ENCODE measurements around the gene TMCO6. TPM values are rescaled to one million over a fixed set of nuclear protein-coding genes. Genes with fewer than 3 reads are reported as not detected.

Gene TMCO6
- total and polyA plus RNA-seq, 2 experiments from 2014 or later, result 18.7 to 19.9 TPM

DNA sequence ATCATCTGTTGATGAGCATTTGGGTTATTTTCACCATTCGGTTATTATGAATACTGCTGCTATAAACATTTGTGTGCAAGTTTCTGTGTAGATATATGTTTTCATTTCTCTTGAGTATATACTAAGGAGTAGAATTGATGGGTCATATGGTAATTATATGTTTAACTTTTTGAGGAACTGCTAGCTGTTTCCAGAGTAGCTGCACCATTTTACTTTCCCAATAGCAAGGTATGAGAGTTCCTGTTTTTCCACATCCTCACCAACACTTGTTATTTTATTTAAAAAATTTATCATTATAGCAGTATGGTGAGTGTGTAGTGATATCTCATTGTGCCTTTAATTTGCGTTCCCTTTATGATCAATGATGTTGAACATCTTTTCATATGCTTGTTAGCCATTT is 35.5 kb upstream of the TMCO6 start (continued):
- TF ChIP-seq JUNB (IDR thresholded peaks at IDR 0.05; ENCODE audit: unreplicated experiment) (no peak), CREB1 (CRISPR knock-in tag; IDR thresholded peaks at IDR 0.05; ENCODE audit: low read depth) (no peak)
- TF ChIP-seq, protein P1, sequence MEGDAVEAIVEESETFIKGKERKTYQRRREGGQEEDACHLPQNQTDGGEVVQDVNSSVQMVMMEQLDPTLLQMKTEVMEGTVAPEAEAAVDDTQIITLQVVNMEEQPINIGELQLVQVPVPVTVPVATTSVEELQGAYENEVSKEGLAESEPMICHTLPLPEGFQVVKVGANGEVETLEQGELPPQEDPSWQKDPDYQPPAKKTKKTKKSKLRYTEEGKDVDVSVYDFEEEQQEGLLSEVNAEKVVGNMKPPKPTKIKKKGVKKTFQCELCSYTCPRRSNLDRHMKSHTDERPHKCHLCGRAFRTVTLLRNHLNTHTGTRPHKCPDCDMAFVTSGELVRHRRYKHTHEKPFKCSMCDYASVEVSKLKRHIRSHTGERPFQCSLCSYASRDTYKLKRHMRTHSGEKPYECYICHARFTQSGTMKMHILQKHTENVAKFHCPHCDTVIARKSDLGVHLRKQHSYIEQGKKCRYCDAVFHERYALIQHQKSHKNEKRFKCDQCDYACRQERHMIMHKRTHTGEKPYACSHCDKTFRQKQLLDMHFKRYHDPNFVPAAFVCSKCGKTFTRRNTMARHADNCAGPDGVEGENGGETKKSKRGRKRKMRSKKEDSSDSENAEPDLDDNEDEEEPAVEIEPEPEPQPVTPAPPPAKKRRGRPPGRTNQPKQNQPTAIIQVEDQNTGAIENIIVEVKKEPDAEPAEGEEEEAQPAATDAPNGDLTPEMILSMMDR (conservative IDR thresholded peaks at IDR 0.05; ENCODE audit: low read depth in 2 of 2), result no peak

DNA sequence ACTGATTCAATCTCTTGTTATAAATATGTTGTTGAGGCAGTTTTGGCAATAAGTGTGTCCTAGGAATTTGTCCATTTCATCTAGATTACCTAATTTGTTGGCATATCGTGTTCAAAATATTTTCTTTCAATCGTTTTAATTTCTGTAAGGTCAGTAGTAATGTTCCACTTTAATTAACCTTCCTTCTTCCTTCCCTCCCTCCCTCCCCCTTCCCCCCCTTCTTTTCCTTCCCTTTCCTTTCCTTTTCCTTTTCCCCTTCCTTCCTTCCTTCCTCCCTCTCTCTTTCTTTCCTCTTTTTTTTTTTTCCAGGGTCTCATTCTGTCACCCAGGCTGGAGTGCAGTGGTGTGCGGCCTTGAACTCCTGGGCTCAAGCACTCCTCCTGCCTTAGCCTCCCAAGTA is 33.4 kb upstream of the TMCO6 start:
- Histone ChIP-seq H2AFZ (no peak overlapping the region), H3K27me3 (ENCODE audit: insufficient read depth) (no peaks in the 10 kb centered on the region), H3K9me2 (ENCODE audit: insufficient read depth) (no peaks in the 10 kb centered on the region), H3K79me2 (replicated peaks; ENCODE audit: insufficient read depth) (no peaks in the 10 kb centered on the region), H3F3A (replicated peaks; ENCODE audit: low read depth) (no peaks in the 10 kb centered on the region), H3K4me2 (no peak overlapping the region), H3K36me3 (ENCODE audit: insufficient read depth) (no peaks in the 10 kb centered on the region), H3K27ac (ENCODE audit: low read depth) (no peak overlapping the region), H3K4me1 (ENCODE audit: insufficient read depth) (no peaks in the 10 kb centered on the region), H3K4me3 (no peak overlapping the region), H4K20me1 (replicated peaks; ENCODE audit: insufficient read depth) (no peaks in the 10 kb centered on the region)
- Mint-ChIP-seq H3K4me1 (no peaks in the 10 kb centered on the region), H3K27me3 (ENCODE audit: insufficient read depth, low read depth, poor library complexity) (peaks cover 5% of the 10 kb centered on the region), H3K9me3 (peaks cover 28% of the 10 kb centered on the region), H3K27ac (no peak overlapping the region), H3K36me3 (ENCODE audit: low read depth) (no peaks in the 10 kb centered on the region), H3K4me3 (no peak overlapping the region)
- no peak for DNase-seq (ENCODE audit: low spot score)
- no peak for TF ChIP-seq CREB1 (CRISPR knock-in tag; IDR thresholded peaks at IDR 0.05; ENCODE audit: low read depth)
- ATAC-seq, result no peak

DNA sequence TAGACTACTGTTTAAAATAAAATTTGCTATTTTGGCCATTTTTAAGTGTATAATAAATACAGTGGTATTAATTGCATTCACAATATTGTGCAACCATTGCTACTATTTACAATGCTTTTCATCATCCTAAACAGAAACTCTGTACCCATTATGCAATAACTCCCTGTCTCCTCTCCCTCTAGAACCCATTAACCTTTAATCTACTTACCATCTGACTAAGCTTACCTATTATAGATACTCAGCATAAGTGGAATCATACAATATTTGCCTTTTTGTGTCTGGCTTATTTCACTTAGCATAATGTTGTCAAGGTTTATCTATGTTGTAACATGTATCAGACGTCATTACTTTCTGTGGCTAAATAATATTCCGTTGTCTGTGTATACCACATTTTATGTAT is 32.2 kb upstream of the TMCO6 start:
- Histone ChIP-seq H3K4me2 (no peak overlapping the region), H3K36me3 (ENCODE audit: insufficient read depth) (no peaks in the 10 kb centered on the region), H3K9me2 (ENCODE audit: insufficient read depth) (no peaks in the 10 kb centered on the region; the same call in 1 of the 2 replicates), H3F3A (replicated peaks; ENCODE audit: low read depth) (no peaks in the 10 kb centered on the region), H2AFZ (no peak overlapping the region), H3K79me2 (replicated peaks; ENCODE audit: insufficient read depth) (no peaks in the 10 kb centered on the region), H3K4me3 (no peak overlapping the region), H3K27me3 (ENCODE audit: insufficient read depth) (no peaks in the 10 kb centered on the region), H4K20me1 (replicated peaks; ENCODE audit: insufficient read depth) (no peaks in the 10 kb centered on the region), H3K27ac (ENCODE audit: low read depth) (no peak overlapping the region), H3K4me1 (ENCODE audit: insufficient read depth) (no peaks in the 10 kb centered on the region)
- Mint-ChIP-seq H3K27ac (no peak overlapping the region), H3K27me3 (ENCODE audit: insufficient read depth, low read depth, poor library complexity) (peaks cover 3% of the 10 kb centered on the region), H3K4me1 (no peaks in the 10 kb centered on the region), H3K36me3 (ENCODE audit: low read depth) (peaks cover 4% of the 10 kb centered on the region; the same call in 1 of the 3 replicates), H3K4me3 (no peak overlapping the region), H3K9me3 (peaks cover 40% of the 10 kb centered on the region)
- DNase-seq (ENCODE audit: low spot score) (no peak), ATAC-seq (no peak)
- TF ChIP-seq ZNF331 (CRISPR knock-in tag; IDR thresholded peaks at IDR 0.05; ENCODE audit: low read depth) (no peak), EZH2 (IDR thresholded peaks at IDR 0.05; ENCODE audit: low read depth, unreplicated experiment) (no peak), CREB1 (CRISPR knock-in tag; IDR thresholded peaks at IDR 0.05; ENCODE audit: low read depth) (no peak), JUNB (IDR thresholded peaks at IDR 0.05; ENCODE audit: unreplicated experiment) (no peak)
- TF ChIP-seq, protein P1 (conservative IDR thresholded peaks at IDR 0.05; ENCODE audit: low read depth in 2 of 2), result no peak
- TF ChIP-seq, protein P2, sequence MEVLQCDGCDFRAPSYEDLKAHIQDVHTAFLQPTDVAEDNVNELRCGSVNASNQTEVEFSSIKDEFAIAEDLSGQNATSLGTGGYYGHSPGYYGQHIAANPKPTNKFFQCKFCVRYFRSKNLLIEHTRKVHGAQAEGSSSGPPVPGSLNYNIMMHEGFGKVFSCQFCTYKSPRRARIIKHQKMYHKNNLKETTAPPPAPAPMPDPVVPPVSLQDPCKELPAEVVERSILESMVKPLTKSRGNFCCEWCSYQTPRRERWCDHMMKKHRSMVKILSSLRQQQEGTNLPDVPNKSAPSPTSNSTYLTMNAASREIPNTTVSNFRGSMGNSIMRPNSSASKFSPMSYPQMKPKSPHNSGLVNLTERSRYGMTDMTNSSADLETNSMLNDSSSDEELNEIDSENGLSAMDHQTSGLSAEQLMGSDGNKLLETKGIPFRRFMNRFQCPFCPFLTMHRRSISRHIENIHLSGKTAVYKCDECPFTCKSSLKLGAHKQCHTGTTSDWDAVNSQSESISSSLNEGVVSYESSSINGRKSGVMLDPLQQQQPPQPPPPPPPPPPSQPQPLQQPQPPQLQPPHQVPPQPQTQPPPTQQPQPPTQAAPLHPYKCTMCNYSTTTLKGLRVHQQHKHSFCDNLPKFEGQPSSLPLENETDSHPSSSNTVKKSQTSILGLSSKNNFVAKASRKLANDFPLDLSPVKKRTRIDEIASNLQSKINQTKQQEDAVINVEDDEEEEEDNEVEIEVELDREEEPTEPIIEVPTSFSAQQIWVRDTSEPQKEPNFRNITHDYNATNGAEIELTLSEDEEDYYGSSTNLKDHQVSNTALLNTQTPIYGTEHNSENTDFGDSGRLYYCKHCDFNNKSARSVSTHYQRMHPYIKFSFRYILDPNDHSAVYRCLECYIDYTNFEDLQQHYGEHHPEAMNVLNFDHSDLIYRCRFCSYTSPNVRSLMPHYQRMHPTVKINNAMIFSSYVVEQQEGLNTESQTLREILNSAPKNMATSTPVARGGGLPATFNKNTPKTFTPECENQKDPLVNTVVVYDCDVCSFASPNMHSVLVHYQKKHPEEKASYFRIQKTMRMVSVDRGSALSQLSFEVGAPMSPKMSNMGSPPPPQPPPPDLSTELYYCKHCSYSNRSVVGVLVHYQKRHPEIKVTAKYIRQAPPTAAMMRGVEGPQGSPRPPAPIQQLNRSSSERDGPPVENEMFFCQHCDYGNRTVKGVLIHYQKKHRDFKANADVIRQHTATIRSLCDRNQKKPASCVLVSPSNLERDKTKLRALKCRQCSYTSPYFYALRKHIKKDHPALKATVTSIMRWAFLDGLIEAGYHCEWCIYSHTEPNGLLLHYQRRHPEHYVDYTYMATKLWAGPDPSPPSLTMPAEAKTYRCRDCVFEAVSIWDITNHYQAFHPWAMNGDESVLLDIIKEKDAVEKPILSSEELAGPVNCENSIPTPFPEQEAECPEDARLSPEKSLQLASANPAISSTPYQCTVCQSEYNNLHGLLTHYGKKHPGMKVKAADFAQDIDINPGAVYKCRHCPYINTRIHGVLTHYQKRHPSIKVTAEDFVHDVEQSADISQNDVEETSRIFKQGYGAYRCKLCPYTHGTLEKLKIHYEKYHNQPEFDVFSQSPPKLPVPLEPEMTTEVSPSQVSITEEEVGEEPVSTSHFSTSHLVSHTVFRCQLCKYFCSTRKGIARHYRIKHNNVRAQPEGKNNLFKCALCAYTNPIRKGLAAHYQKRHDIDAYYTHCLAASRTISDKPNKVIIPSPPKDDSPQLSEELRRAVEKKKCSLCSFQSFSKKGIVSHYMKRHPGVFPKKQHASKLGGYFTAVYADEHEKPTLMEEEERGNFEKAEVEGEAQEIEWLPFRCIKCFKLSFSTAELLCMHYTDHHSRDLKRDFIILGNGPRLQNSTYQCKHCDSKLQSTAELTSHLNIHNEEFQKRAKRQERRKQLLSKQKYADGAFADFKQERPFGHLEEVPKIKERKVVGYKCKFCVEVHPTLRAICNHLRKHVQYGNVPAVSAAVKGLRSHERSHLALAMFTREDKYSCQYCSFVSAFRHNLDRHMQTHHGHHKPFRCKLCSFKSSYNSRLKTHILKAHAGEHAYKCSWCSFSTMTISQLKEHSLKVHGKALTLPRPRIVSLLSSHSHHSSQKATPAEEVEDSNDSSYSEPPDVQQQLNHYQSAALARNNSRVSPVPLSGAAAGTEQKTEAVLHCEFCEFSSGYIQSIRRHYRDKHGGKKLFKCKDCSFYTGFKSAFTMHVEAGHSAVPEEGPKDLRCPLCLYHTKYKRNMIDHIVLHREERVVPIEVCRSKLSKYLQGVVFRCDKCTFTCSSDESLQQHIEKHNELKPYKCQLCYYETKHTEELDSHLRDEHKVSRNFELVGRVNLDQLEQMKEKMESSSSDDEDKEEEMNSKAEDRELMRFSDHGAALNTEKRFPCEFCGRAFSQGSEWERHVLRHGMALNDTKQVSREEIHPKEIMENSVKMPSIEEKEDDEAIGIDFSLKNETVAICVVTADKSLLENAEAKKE (CRISPR knock-in tag; IDR thresholded peaks at IDR 0.05), result no peak

Data from GM23338 (cell line).